Activated B cell treated with CpG ODN at 0.5 μM for 24 hours (primary cell): Measurements from ENCODE around the gene MAML3. TPM values are rescaled to one million over a fixed set of nuclear protein-coding genes. Genes with fewer than 3 reads are reported as not detected.

Experiments
- ATAC-seq: fragments of 200-7000 bp; cut with Tn5 transposase; one replicate; pipeline ENCODE4 v1.10.0; 2021; ENCODE audit warnings: low read depth, mild to moderate bottlenecking, moderate library complexity
- CTCF ChIA-PET: fragments of 350-600 bp; sonication (Branson Sonifier 250); formaldehyde crosslinking; loops from one replicate; lab custom pipeline; 2021; ENCODE audit warnings: antibody characterized with exemption; lab: Charles Lee
- POLR2A ChIA-PET: fragments of 350-600 bp; sonication (Branson Sonifier 250); formaldehyde crosslinking; loops from one replicate; lab custom pipeline; 2021; ENCODE audit warnings: antibody characterized with exemption; lab: Charles Lee
- DNase-seq: peaks from one replicate; pipeline ENCODE4 v3.0.0; 2022
- H3K27ac Mint-ChIP-seq: one replicate; pipeline ENCODE4 v1.8.0; 2020; ENCODE audit warnings: mixed read lengths
- H3K27me3 Mint-ChIP-seq: one replicate; pipeline ENCODE4 v1.8.0; 2021; ENCODE audit warnings: mixed read lengths
- H3K36me3 Mint-ChIP-seq: one replicate; pipeline ENCODE4 v1.8.0; 2021; ENCODE audit warnings: low read depth, mixed read lengths
- H3K4me1 Mint-ChIP-seq: one replicate; pipeline ENCODE4 v1.8.0; 2021; ENCODE audit warnings: mixed read lengths
- H3K4me3 Mint-ChIP-seq: one replicate; pipeline ENCODE4 v1.8.0; 2020; ENCODE audit warnings: mild to moderate bottlenecking, mixed read lengths
- H3K9me3 Mint-ChIP-seq: one replicate; pipeline ENCODE4 v1.8.0; 2020; ENCODE audit warnings: mixed read lengths
- intact Hi-C: fragments of 100-400 bp; cut with micrococcal nuclease; formaldehyde crosslinking; loops from one replicate; pipeline ENCODE4 v1.15.1; 2024
- total RNA-seq: library from RNA; stranded (reverse); gene quantifications from 2 replicates; pipeline ENCODE4 v1.2.3, GENCODE V29; 2022
- TF ChIP-seq, protein P1 (sequence below): fragments of 200-600 bp; IDR thresholded peaks from one replicate; pipeline ENCODE4 v1.8.0; 2022; ENCODE audit warnings: antibody characterized with exemption, mild to moderate bottlenecking

Gene MAML3
- total RNA-seq, 1 donor from 2014 or later, result 2.6 TPM

DNA sequence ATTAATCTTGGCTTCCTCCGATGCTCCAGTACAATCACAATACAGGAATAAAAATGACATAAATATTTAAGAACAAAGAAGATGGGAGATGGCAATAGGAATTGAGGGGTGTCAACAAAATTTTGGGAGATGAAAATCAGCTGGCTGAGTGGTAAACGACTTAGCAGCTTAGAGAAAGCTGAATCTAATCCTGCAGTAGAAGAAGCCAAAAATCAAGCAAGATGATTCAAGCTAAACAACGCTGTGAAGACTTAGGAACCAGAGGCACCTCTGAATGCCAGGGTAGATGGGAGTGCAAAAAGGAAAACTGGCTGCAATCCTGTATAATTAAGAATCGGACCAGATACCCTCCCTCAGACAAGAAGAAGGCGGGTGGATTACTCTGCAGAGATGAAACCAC is 273.1 kb downstream of the MAML3 start:
- Mint-ChIP-seq H3K27me3 (peaks cover 5% of the 10 kb centered on the region), H3K36me3 (no peaks in the 10 kb centered on the region), H3K4me3 (no peak overlapping the region), H3K9me3 (peaks cover 3% of the 10 kb centered on the region), H3K27ac (no peak overlapping the region), H3K4me1 (no peaks in the 10 kb centered on the region)
- DNase-seq (no peak), ATAC-seq (no peak)
- intact Hi-C loops, result no loop called here
- ChIA-PET POLR2A (no interaction called here), CTCF (no interaction called here)
- TF ChIP-seq, protein P1, sequence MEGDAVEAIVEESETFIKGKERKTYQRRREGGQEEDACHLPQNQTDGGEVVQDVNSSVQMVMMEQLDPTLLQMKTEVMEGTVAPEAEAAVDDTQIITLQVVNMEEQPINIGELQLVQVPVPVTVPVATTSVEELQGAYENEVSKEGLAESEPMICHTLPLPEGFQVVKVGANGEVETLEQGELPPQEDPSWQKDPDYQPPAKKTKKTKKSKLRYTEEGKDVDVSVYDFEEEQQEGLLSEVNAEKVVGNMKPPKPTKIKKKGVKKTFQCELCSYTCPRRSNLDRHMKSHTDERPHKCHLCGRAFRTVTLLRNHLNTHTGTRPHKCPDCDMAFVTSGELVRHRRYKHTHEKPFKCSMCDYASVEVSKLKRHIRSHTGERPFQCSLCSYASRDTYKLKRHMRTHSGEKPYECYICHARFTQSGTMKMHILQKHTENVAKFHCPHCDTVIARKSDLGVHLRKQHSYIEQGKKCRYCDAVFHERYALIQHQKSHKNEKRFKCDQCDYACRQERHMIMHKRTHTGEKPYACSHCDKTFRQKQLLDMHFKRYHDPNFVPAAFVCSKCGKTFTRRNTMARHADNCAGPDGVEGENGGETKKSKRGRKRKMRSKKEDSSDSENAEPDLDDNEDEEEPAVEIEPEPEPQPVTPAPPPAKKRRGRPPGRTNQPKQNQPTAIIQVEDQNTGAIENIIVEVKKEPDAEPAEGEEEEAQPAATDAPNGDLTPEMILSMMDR, result no peak

- Mint-ChIP-seq H3K4me1 (no peaks in the 10 kb centered on the region), H3K27me3 (peaks cover 5% of the 10 kb centered on the region), H3K36me3 (no peaks in the 10 kb centered on the region), H3K27ac (no peak overlapping the region), H3K9me3 (peaks cover 3% of the 10 kb centered on the region), H3K4me3 (no peak overlapping the region)
- DNase-seq (no peak), ATAC-seq (no peak)
- TF ChIP-seq, protein P1, result no peak
- POLR2A ChIA-PET, result no interaction called here
- CTCF ChIA-PET, result no interaction called here
- intact Hi-C loops, result no loop called here
These were observed 275.9 kb downstream of the MAML3 start for GRCh38 chr4:139878050-139878449.

DNA sequence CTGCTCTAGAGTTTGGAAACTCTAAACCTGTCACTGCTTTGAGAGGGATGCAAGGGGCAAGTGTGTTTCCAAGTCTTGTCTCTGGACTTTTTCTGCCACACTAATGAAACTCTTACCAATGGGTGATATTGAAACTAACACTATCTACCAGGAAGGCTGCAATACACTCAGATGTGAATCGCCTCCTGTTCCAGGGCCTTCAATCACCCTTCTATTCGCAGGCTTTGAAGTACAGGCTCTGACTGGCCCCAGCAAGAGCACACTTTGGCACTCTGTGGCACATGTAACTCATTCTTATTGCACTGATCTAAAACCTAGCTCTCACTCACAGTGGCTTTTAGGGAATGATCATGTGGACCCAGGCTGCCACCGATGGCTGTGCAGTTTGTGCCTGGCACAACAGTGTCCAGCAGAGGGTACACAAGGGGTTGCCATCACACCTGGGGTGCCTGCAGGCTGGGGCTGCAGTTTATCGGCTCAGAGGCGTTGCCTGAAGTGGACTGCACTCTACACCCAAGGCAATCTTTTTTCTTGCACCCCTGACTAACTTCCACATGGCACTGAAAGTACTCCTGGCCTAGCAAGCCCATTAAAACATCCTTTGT is 277.5 kb downstream of the MAML3 start:
- Mint-ChIP-seq H3K4me1 (no peaks in the 10 kb centered on the region), H3K27ac (no peak overlapping the region), H3K36me3 (no peaks in the 10 kb centered on the region), H3K4me3 (no peak overlapping the region), H3K27me3 (peaks cover 3% of the 10 kb centered on the region), H3K9me3 (no peaks in the 10 kb centered on the region)
- intact Hi-C loops, result no loop called here
- DNase-seq (no peak), ATAC-seq (no peak)
- TF ChIP-seq, protein P1, result no peak
- ChIA-PET CTCF (no interaction called here), POLR2A (no interaction called here)

GRCh38 chr4:139875411-139875825 is 278.6 kb downstream of the MAML3 start:
- H3K4me1 Mint-ChIP-seq, result no peaks in the 10 kb centered on the region
- no peak for DNase-seq
- ATAC-seq, result no peak
- H3K36me3 Mint-ChIP-seq, result no peaks in the 10 kb centered on the region
- ChIA-PET POLR2A (no interaction called here), CTCF (no interaction called here)
- no peak overlapping the region for H3K27ac Mint-ChIP-seq
- peaks cover 3% of the 10 kb centered on the region for H3K27me3 Mint-ChIP-seq
- no peaks in the 10 kb centered on the region for H3K9me3 Mint-ChIP-seq
- TF ChIP-seq, protein P1, result no peak
- no peak overlapping the region for H3K4me3 Mint-ChIP-seq
- intact Hi-C loops, result no loop called here

DNA sequence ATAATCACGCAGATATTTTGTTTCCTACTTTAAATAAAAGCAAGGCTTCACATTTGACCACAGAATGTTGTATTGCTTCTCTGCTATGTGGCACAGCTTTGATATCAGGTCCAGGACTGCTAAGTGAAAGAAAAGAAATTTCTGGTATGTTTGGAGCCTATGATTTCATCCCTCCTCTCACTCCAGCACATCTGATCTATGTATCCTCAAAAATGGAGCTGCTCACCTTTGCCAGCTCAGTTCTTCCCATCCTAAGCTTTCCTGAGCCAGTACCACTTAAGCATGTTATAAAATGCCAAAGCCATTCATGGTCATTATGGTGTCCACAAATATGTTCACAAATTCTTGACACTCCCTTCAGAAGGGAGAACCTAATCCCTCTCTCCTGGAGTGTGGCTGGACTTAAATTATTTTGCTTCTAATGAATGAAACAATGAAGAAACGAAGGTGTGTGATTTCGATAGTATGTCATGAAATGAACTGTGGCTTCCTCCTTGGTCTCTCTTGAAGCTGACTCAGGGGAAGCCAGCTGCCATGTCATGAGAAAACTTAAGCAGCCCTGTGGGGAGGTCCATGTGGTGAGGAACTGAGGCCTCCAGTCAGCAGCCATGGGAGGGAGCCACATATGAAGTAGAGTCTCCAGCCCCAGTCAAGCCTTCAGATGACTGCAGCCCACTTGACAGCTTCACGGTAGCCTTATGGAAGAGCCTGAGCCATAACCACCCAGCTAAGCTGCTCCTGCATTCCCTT is 280.7 kb downstream of the MAML3 start:
- ChIA-PET CTCF (no interaction called here), POLR2A (no interaction called here)
- no peaks in the 10 kb centered on the region for H3K4me1 Mint-ChIP-seq
- H3K36me3 Mint-ChIP-seq, result no peaks in the 10 kb centered on the region
- no peak for ATAC-seq
- no peaks in the 10 kb centered on the region for H3K9me3 Mint-ChIP-seq
- no peak overlapping the region for H3K27ac Mint-ChIP-seq
- no peaks in the 10 kb centered on the region for H3K27me3 Mint-ChIP-seq
- TF ChIP-seq, protein P1, result no peak
- DNase-seq, result no peak
- H3K4me3 Mint-ChIP-seq, result no peak overlapping the region
- intact Hi-C loops, result no loop called here
